ENCODE results near the gene CHL1. TPM values are rescaled to one million over a fixed set of nuclear protein-coding genes. Genes with fewer than 3 reads are reported as not detected.
A peak's percentile ranks its signal among the peaks of the same experiment; 100 is the strongest.

The CHL1 gene
- total RNA-seq = 0.26 TPM in 2 replicates

- TF ChIP-seq CTCF (IDR thresholded peaks at IDR 0.05; ENCODE audit: insufficient read depth, low read length, severe bottlenecking) = no peak
- Histone ChIP-seq H3K4me3 (ENCODE audit: low read depth, low read length) (peak within 1 kb of the TSS; percentile 18), H3K27me3 (ENCODE audit: control insufficient read depth, insufficient read depth, low read length) (peaks cover 19% of the 10 kb centered on the region), H3K36me3 (ENCODE audit: control insufficient read depth, insufficient read depth, low read length) (no peaks in the 10 kb centered on the region)
- DNase-seq (ENCODE audit: low read depth) (no peak), FAIRE-seq (no peak)
Measured at GRCh38 chr3:196311-197148, at the start of gene CHL1. CHL1 (plus strand) TSS chr3:196763; CDS start chr3:319777, 123,014 bp downstream.

GRCh38 chr3:151614-152189 is 44.9 kb upstream of the CHL1 start:
- no peak for FAIRE-seq
- no peak for TF ChIP-seq CTCF (IDR thresholded peaks at IDR 0.05; ENCODE audit: insufficient read depth, low read length, severe bottlenecking)

GRCh38 chr3:159974-160373 is 36.6 kb upstream of the CHL1 start:
- Histone ChIP-seq H3K36me3 (ENCODE audit: control insufficient read depth, insufficient read depth, low read length) (no peaks in the 10 kb centered on the region), H3K4me3 (ENCODE audit: low read depth, low read length) (no peak overlapping the region), H3K27me3 (ENCODE audit: control insufficient read depth, insufficient read depth, low read length) (no peaks in the 10 kb centered on the region)
- FAIRE-seq (no peak), DNase-seq (ENCODE audit: low read depth) (peak; percentile 43)
- TF ChIP-seq CTCF (IDR thresholded peaks at IDR 0.05; ENCODE audit: insufficient read depth, low read length, severe bottlenecking) = no peak

More at GRCh38 chr3:151614-152189, 44.9 kb upstream of the CHL1 start:
- no peak overlapping the region for H3K4me3 ChIP-seq (ENCODE audit: low read depth, low read length)
- no peaks in the 10 kb centered on the region for H3K36me3 ChIP-seq (ENCODE audit: control insufficient read depth, insufficient read depth, low read length)
- DNase-seq (ENCODE audit: low read depth) = no peak
- no peaks in the 10 kb centered on the region for H3K27me3 ChIP-seq (ENCODE audit: control insufficient read depth, insufficient read depth, low read length)

GRCh38 chr3:166071-166470 is 30.5 kb upstream of the CHL1 start:
- Histone ChIP-seq H3K36me3 (ENCODE audit: control insufficient read depth, insufficient read depth, low read length) (no peaks in the 10 kb centered on the region), H3K4me3 (ENCODE audit: low read depth, low read length) (no peak overlapping the region), H3K27me3 (ENCODE audit: control insufficient read depth, insufficient read depth, low read length) (no peaks in the 10 kb centered on the region)
- DNase-seq (ENCODE audit: low read depth) (no peak), FAIRE-seq (no peak)
- TF ChIP-seq CTCF (IDR thresholded peaks at IDR 0.05; ENCODE audit: insufficient read depth, low read length, severe bottlenecking) = no peak

GRCh38 chr3:166799-167198 is 29.8 kb upstream of the CHL1 start:
- FAIRE-seq = no peak
- Histone ChIP-seq H3K4me3 (ENCODE audit: low read depth, low read length) (no peak overlapping the region), H3K36me3 (ENCODE audit: control insufficient read depth, insufficient read depth, low read length) (no peaks in the 10 kb centered on the region), H3K27me3 (ENCODE audit: control insufficient read depth, insufficient read depth, low read length) (no peaks in the 10 kb centered on the region)
- DNase-seq (ENCODE audit: low read depth) = no peak
- TF ChIP-seq CTCF (IDR thresholded peaks at IDR 0.05; ENCODE audit: insufficient read depth, low read length, severe bottlenecking) = no peak

Data from bronchial epithelial cell (primary cell).